ENCODE measurements around the gene PNPO. TPM values are rescaled to one million over a fixed set of nuclear protein-coding genes. Genes with fewer than 3 reads are reported as not detected.
A peak's percentile ranks its signal among the peaks of the same experiment; 100 is the strongest.

Gene PNPO
- total RNA-seq, 2 donors from 2014 or later, result 27.8 to 55.4 TPM

GRCh38 chr17:47966079-47966519 lies 24.7 kb downstream of the PNPO start:
- no peaks in the 10 kb centered on the region for H3K27me3 ChIP-seq
- H3K27ac ChIP-seq, result peak overlapping the region in 3 of 4 donors; percentile 89 to 95 (median 93)
- H3K9me3 ChIP-seq, result no peaks in the 10 kb centered on the region
- no peaks in the 10 kb centered on the region for H3K36me3 ChIP-seq (replicated peaks in 1 of 2; ENCODE audit: insufficient read depth in 1 of 2, low read depth in 2 of 2)
- DNase-seq (peak in 3 of 4 donors; percentile 47 to 61 (median 57)), ATAC-seq (no peak)
- intact Hi-C loops (cut with DNase I), result no loop called here
- no peak overlapping the region for H3K4me3 ChIP-seq
- TF ChIP-seq CTCF (IDR thresholded peaks at IDR 0.05) (no peak), POLR2A (IDR thresholded peaks at IDR 0.05) (peak in 1 of 3 donors; percentile 15)
- 13 to 38% methylated on average over 1 of the region's 1 CpG for WGBS, 2 donors
- peaks cover 58% of the 10 kb centered on the region for H3K4me1 ChIP-seq

- H3K27me3 ChIP-seq, result no peaks in the 10 kb centered on the region
- peak in 2 of 3 donors; percentile 57 to 64 for TF ChIP-seq POLR2A (IDR thresholded peaks at IDR 0.05)
- TF ChIP-seq CTCF (IDR thresholded peaks at IDR 0.05), result no peak
- DNase-seq (peak; percentile 79 to 90 (median 86)), ATAC-seq (peak; percentile 39)
- no peaks in the 10 kb centered on the region for H3K36me3 ChIP-seq (replicated peaks in 1 of 2; ENCODE audit: insufficient read depth in 1 of 2, low read depth in 2 of 2)
- H3K4me3 ChIP-seq, result no peak overlapping the region
- 3 to 19% methylated on average over 4 to 5 of the region's 5 CpGs for WGBS, 2 donors
- H3K9me3 ChIP-seq, result no peaks in the 10 kb centered on the region
- H3K27ac ChIP-seq, result peak overlapping the region; percentile 89 to 95 (median 92)
- intact Hi-C loops (cut with DNase I), result no loop called here
- H3K4me1 ChIP-seq, result peaks cover 64% of the 10 kb centered on the region
These were observed 26.4 kb downstream of the PNPO start for GRCh38 chr17:47967607-47968252.

GRCh38 chr17:47968836-47969235 lies 27.5 kb downstream of the PNPO start:
- no peak overlapping the region for H3K4me3 ChIP-seq
- no peaks in the 10 kb centered on the region for H3K27me3 ChIP-seq
- no peaks in the 10 kb centered on the region for H3K9me3 ChIP-seq
- DNase-seq, result no peak
- H3K27ac ChIP-seq, result peak overlapping the region; percentile 23 to 95 (median 91)
- WGBS, 2 donors, result 89% methylated on average over 5 of the region's 5 CpGs
- H3K4me1 ChIP-seq, result peaks cover 66% of the 10 kb centered on the region
- no peak for ATAC-seq
- TF ChIP-seq CTCF (IDR thresholded peaks at IDR 0.05) (no peak), POLR2A (IDR thresholded peaks at IDR 0.05) (no peak)
- intact Hi-C loops (cut with DNase I), result no loop called here
- no peaks in the 10 kb centered on the region for H3K36me3 ChIP-seq (replicated peaks in 1 of 2; ENCODE audit: insufficient read depth in 1 of 2, low read depth in 2 of 2)

- H3K9me3 ChIP-seq, result no peaks in the 10 kb centered on the region
- TF ChIP-seq CTCF (IDR thresholded peaks at IDR 0.05), result no peak
- no peak for TF ChIP-seq POLR2A (IDR thresholded peaks at IDR 0.05)
- peaks cover 0 to 10% of the 10 kb centered on the region in 2 donors for H3K36me3 ChIP-seq (replicated peaks in 1 of 2; ENCODE audit: insufficient read depth in 1 of 2, low read depth in 2 of 2)
- ATAC-seq (no peak), DNase-seq (no peak)
- intact Hi-C loops (cut with DNase I), result no loop called here
- WGBS, 2 donors, result 33 to 36% methylated on average over 15 of the region's 15 CpGs
- H3K4me3 ChIP-seq, result no peak overlapping the region
- H3K27ac ChIP-seq, result peak overlapping the region in 3 of 4 donors; percentile 43 to 53 (median 53)
- peaks cover 66% of the 10 kb centered on the region for H3K4me1 ChIP-seq
- no peaks in the 10 kb centered on the region for H3K27me3 ChIP-seq
These were observed 28.8 kb downstream of the PNPO start for GRCh38 chr17:47969930-47970724.

All from body of pancreas (tissue), 4 donors.